Stimulated activated CD4-positive, alpha-beta T cell treated with anti-CD3 and anti-CD28 coated beads, Interleukin-4, amount 100 ng/mL, for 1 hour (primary cell): ENCODE results near the gene TSN.
"Not testable (repeated sequence)": the region's sequence is repeated elsewhere in the genome, so short reads cannot be mapped to it uniquely, and the experiment has no call there.

Experiments
- DNase-seq: peaks from one replicate; pipeline ENCODE4 v3.0.0-alpha.2; 2020

TSN gene

GRCh38 chr2:121755237-121756111 is at the start of gene TSN:
Gene TSN, plus strand, starts transcription at chr2:121755651. Its CDS starts 129 bp downstream, at chr2:121755780.
- peak; percentile 97 for DNase-seq

- no peak for DNase-seq
Measured at GRCh38 chr2:121705958-121706357, 49.5 kb upstream of the TSN start.

- DNase-seq = no peak
Measured at GRCh38 chr2:121707344-121707919, 48.0 kb upstream of the TSN start.

- no peak for DNase-seq
Measured at GRCh38 chr2:121707920-121708361, 47.5 kb upstream of the TSN start.

GRCh38 chr2:121709776-121710469 is 45.5 kb upstream of the TSN start:
- no peak for DNase-seq

- DNase-seq = no peak
Measured at GRCh38 chr2:121710470-121711170, 44.8 kb upstream of the TSN start.

- not testable (repeated sequence) for DNase-seq
Measured at GRCh38 chr2:121711481-121711880, 44.0 kb upstream of the TSN start.

GRCh38 chr2:121716126-121716525 is 39.3 kb upstream of the TSN start:
- no peak for DNase-seq

- DNase-seq = no peak
Measured at GRCh38 chr2:121717529-121717928, 37.9 kb upstream of the TSN start.

- DNase-seq = no peak
Measured at GRCh38 chr2:121721926-121722325, 33.5 kb upstream of the TSN start.

- no peak for DNase-seq
Measured at GRCh38 chr2:121722479-121722878, 33.0 kb upstream of the TSN start.

- no peak for DNase-seq
Measured at GRCh38 chr2:121723316-121723715, 32.1 kb upstream of the TSN start.

- no peak for DNase-seq
Measured at GRCh38 chr2:121727332-121727731, 28.1 kb upstream of the TSN start.

GRCh38 chr2:121727950-121728349 is 27.5 kb upstream of the TSN start:
- DNase-seq = no peak

GRCh38 chr2:121731366-121731765 is 24.1 kb upstream of the TSN start:
- no peak for DNase-seq

- not testable (repeated sequence) for DNase-seq
Measured at GRCh38 chr2:121734544-121734943, 20.9 kb upstream of the TSN start.

- no peak for DNase-seq
Measured at GRCh38 chr2:121735518-121736074, 19.9 kb upstream of the TSN start.

GRCh38 chr2:121736140-121736461 is 19.4 kb upstream of the TSN start:
- no peak for DNase-seq

- DNase-seq = peak; percentile 100
Measured at GRCh38 chr2:121736462-121737336, 18.8 kb upstream of the TSN start, which contains the start of gene NIFK. Gene NIFK, minus strand, starts transcription at chr2:121736875. Its CDS starts 25 bp downstream, at chr2:121736850.

GRCh38 chr2:121740973-121741372 is 14.5 kb upstream of the TSN start:
- DNase-seq = no peak

- no peak for DNase-seq
Measured at GRCh38 chr2:121741450-121741849, 14.0 kb upstream of the TSN start.
